HepG2 (cell line): Measurements from ENCODE around the gene TBC1D22A. TPM values are rescaled to one million over a fixed set of nuclear protein-coding genes. Genes with fewer than 3 reads are reported as not detected.

ENCODE experiments used
- HNRNPLL ChIP-seq: fragments of 200-400 bp; formaldehyde crosslinking; IDR thresholded peaks from 2 replicates; pipeline ENCODE4 v1.6.1; 2017; ENCODE audit warnings: mild to moderate bottlenecking, low read depth, low read length; ENCODE audit not compliant: poor library complexity, severe bottlenecking
- RFX3 ChIP-seq: IDR thresholded peaks from 2 replicates; pipeline ENCODE4 v1.6.1; 2016; ENCODE audit warnings: missing biosample characterization, missing genetic modification reagents
- SIN3A ChIP-seq: IDR thresholded peaks from 2 replicates; pipeline ENCODE4 v1.6.1; 2011; ENCODE audit warnings: low read depth, mild to moderate bottlenecking, control low read depth, low read length, borderline replicate concordance
- SNAI1 ChIP-seq: sonication (generic); formaldehyde crosslinking; IDR thresholded peaks from 2 replicates; pipeline ENCODE4 v1.5.0; 2020; ENCODE audit warnings: mild to moderate bottlenecking, missing genetic modification reagents, borderline replicate concordance
- SPEN ChIP-seq: sonication (generic); formaldehyde crosslinking; IDR thresholded peaks from 2 replicates; pipeline ENCODE4 v1.5.1; 2020; ENCODE audit warnings: low read depth, mild to moderate bottlenecking, missing genetic modification reagents
- TBL1XR1 ChIP-seq: fragments of 150-350 bp; IDR thresholded peaks from 2 replicates; pipeline ENCODE4 v1.6.1; 2014; ENCODE audit warnings: borderline replicate concordance, low read length; ENCODE audit not compliant: partially characterized antibody
- TEAD2 ChIP-seq: sonication (generic); formaldehyde crosslinking; IDR thresholded peaks from 2 replicates; pipeline ENCODE4 v1.9.0; 2021; ENCODE audit warnings: missing genetic modification reagents
- ZBTB38 ChIP-seq: sonication (generic); formaldehyde crosslinking; IDR thresholded peaks from 2 replicates; pipeline ENCODE4 v1.5.1; 2020; ENCODE audit warnings: mild to moderate bottlenecking, missing genetic modification reagents
- ZNF282 ChIP-seq: fragments of 450-650 bp; IDR thresholded peaks from 2 replicates; pipeline ENCODE4 v1.6.1; 2018; ENCODE audit not compliant: partially characterized antibody
- ZNF780A ChIP-seq: sonication (generic); formaldehyde crosslinking; IDR thresholded peaks from 2 replicates; pipeline ENCODE4 v1.8.0; 2022; ENCODE audit warnings: mild to moderate bottlenecking, missing genetic modification reagents, moderate library complexity
- ZNF878 ChIP-seq: sonication (generic); formaldehyde crosslinking; IDR thresholded peaks from 2 replicates; pipeline ENCODE4 v1.8.1; 2023; ENCODE audit warnings: mild to moderate bottlenecking, missing genetic modification reagents, moderate library complexity
- polyA plus RNA-seq, 8 experiments: library from polyadenylated mRNA; depleted of rRNA in 3 of 8; stranded (reverse) in 7 of 8; unstranded in 1 of 8; fragments of >200 nt; fragmentation: Illumina TruSeq in 4 of 8; extraction: Trizol in 4 of 8; gene quantifications; 2 replicates each; pipeline versions ENCODE4 v1.2.1 to v1.2.3, GENCODE V29; 2011 to 2016; ENCODE audit warnings: low read depth in 4 of 8, missing spikeins in 1 of 8, mixed read lengths in 1 of 8; ENCODE audit not compliant: insufficient read depth in 1 of 8
- total RNA-seq, 5 experiments: library from RNA; depleted of rRNA; stranded (reverse); fragments of >200 nt; fragmentation: Illumina TruSeq; extraction: Trizol; gene quantifications; 2 replicates each; pipeline ENCODE4 v1.2.3, GENCODE V29; 2016; ENCODE audit warnings: low read depth in 1 of 5
- TF ChIP-seq, protein P1 (sequence below): sonication (generic); formaldehyde crosslinking; IDR thresholded peaks from 2 replicates; pipeline ENCODE4 v1.8.0; 2022; ENCODE audit warnings: missing genetic modification reagents, mild to moderate bottlenecking, borderline replicate concordance
- TF ChIP-seq, protein P2 (sequence below), 2 experiments: sonication (generic) in 1 of 2; formaldehyde crosslinking in 1 of 2; IDR thresholded peaks; 2 replicates each; pipeline versions ENCODE4 v1.6.1 to v1.9.0; 2014 to 2022; ENCODE audit warnings: antibody characterized with exemption in 1 of 2, borderline replicate concordance in 1 of 2, inconsistent platforms in 1 of 2, low read depth in 1 of 2, missing genetic modification reagents in 1 of 2
- TF ChIP-seq, protein P3 (sequence below): sonication (generic); formaldehyde crosslinking; IDR thresholded peaks from 2 replicates; pipeline ENCODE4 v1.5.1; 2020; ENCODE audit warnings: mild to moderate bottlenecking, moderate library complexity, missing genetic modification reagents
- TF ChIP-seq, protein P4 (sequence below): sonication (generic); formaldehyde crosslinking; IDR thresholded peaks from 2 replicates; pipeline ENCODE4 v1.5.0; 2020; ENCODE audit warnings: missing genetic modification reagents

Gene TBC1D22A
- total and polyA plus RNA-seq, 2 of the 13 experiments (the other 11 are each of a cell fraction or from before 2014, with no cell fraction given): 17.3 to 18.0 TPM

DNA sequence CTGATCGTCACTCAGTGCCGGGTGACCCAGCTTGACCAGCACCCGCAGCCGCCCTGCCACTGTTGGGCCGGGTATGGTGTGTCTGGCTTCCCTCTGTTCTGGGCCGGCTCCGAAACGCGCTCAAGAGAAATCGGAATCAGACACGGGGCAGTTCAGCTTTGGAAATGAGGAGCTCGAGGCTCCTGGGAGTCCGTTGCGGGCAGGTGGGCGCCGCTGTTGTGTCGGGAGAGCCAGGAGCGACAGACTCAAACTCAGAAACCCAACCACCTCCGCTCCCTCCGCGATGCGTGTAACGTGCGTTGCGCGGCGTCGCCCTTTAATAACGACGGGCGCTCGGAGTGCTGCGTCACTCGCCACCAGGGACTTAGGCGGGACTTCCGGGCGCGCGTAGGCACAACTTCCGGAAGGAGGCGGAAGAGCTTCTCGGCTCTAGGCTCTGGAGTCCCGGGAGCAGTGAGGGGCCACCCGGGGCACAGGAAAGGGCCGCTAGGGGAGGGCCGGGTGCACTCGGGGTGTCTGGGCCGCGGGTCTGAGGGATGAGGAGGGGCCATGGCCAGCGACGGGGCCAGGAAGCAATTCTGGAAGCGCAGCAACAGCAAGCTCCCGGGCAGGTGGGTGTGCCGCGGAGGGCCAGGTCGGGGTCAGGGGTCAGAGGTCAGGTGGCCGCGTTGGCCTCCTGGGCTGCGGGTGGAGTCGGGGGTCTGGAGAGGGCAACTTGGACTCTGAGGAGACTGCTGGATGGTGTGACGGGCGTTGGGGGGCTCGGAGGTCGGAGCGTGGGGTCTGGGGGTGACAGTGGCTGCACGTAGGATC, at the start of gene TBC1D22A (continued):
- TF ChIP-seq, protein P1, sequence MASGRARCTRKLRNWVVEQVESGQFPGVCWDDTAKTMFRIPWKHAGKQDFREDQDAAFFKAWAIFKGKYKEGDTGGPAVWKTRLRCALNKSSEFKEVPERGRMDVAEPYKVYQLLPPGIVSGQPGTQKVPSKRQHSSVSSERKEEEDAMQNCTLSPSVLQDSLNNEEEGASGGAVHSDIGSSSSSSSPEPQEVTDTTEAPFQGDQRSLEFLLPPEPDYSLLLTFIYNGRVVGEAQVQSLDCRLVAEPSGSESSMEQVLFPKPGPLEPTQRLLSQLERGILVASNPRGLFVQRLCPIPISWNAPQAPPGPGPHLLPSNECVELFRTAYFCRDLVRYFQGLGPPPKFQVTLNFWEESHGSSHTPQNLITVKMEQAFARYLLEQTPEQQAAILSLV (CRISPR knock-in tag): peak; percentile 73; the same call in 1 of the 2 replicates
- TF ChIP-seq ZNF282: no peak
- TF ChIP-seq SPEN (CRISPR knock-in tag): peak; percentile 92
- TF ChIP-seq ZBTB38 (CRISPR knock-in tag): peak; percentile 94
- peak; percentile 59; the same call in 1 of the 2 replicates for TF ChIP-seq SIN3A
- TF ChIP-seq, protein P2, sequence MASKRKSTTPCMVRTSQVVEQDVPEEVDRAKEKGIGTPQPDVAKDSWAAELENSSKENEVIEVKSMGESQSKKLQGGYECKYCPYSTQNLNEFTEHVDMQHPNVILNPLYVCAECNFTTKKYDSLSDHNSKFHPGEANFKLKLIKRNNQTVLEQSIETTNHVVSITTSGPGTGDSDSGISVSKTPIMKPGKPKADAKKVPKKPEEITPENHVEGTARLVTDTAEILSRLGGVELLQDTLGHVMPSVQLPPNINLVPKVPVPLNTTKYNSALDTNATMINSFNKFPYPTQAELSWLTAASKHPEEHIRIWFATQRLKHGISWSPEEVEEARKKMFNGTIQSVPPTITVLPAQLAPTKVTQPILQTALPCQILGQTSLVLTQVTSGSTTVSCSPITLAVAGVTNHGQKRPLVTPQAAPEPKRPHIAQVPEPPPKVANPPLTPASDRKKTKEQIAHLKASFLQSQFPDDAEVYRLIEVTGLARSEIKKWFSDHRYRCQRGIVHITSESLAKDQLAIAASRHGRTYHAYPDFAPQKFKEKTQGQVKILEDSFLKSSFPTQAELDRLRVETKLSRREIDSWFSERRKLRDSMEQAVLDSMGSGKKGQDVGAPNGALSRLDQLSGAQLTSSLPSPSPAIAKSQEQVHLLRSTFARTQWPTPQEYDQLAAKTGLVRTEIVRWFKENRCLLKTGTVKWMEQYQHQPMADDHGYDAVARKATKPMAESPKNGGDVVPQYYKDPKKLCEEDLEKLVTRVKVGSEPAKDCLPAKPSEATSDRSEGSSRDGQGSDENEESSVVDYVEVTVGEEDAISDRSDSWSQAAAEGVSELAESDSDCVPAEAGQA (IDR thresholded peaks at IDR 0.05; ENCODE audit: low read depth): peak; percentile 91
- TF ChIP-seq, protein P2 (CRISPR knock-in tag; IDR thresholded peaks at IDR 0.05; ENCODE audit: borderline replicate concordance): no peak
- peak; percentile 64; the same call in 1 of the 2 replicates for TF ChIP-seq SNAI1
- TF ChIP-seq TBL1XR1: peak; percentile 30
- TF ChIP-seq ZNF780A: peak; percentile 44; the same call in 1 of the 2 replicates
- no peak for TF ChIP-seq TEAD2 (CRISPR knock-in tag)
- TF ChIP-seq ZNF878 (CRISPR knock-in tag): no peak
- TF ChIP-seq, protein P3, sequence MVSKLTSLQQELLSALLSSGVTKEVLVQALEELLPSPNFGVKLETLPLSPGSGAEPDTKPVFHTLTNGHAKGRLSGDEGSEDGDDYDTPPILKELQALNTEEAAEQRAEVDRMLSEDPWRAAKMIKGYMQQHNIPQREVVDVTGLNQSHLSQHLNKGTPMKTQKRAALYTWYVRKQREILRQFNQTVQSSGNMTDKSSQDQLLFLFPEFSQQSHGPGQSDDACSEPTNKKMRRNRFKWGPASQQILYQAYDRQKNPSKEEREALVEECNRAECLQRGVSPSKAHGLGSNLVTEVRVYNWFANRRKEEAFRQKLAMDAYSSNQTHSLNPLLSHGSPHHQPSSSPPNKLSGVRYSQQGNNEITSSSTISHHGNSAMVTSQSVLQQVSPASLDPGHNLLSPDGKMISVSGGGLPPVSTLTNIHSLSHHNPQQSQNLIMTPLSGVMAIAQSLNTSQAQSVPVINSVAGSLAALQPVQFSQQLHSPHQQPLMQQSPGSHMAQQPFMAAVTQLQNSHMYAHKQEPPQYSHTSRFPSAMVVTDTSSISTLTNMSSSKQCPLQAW: peak; percentile 85
- TF ChIP-seq HNRNPLL: peak; percentile 95
- TF ChIP-seq, protein P4, sequence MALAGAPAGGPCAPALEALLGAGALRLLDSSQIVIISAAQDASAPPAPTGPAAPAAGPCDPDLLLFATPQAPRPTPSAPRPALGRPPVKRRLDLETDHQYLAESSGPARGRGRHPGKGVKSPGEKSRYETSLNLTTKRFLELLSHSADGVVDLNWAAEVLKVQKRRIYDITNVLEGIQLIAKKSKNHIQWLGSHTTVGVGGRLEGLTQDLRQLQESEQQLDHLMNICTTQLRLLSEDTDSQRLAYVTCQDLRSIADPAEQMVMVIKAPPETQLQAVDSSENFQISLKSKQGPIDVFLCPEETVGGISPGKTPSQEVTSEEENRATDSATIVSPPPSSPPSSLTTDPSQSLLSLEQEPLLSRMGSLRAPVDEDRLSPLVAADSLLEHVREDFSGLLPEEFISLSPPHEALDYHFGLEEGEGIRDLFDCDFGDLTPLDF: peak; percentile 82
- no peak; the same call in 1 of the 2 replicates for TF ChIP-seq RFX3 (CRISPR knock-in tag)
